ENCODE results near the gene S1PR1.

Gene S1PR1

GRCh38 chr1:101242324-101243050 lies 5.7 kb downstream of the S1PR1 start:
- no peak for TF ChIP-seq MAX (IDR thresholded peaks at IDR 0.05)

GRCh38 chr1:101243751-101244150 lies 6.9 kb downstream of the S1PR1 start:
- TF ChIP-seq USF1 (IDR thresholded peaks at IDR 0.05) (no peak), CEBPB (IDR thresholded peaks at IDR 0.05) (no peak), REST (IDR thresholded peaks at IDR 0.05; ENCODE audit: low read depth) (no peak), TAF1 (IDR thresholded peaks at IDR 0.05; ENCODE audit: low read depth) (no peak), FOXM1 (IDR thresholded peaks at IDR 0.05; ENCODE audit: borderline replicate concordance, low read depth) (no peak), EP300 (IDR thresholded peaks at IDR 0.05; ENCODE audit: borderline replicate concordance) (no peak), NFIC (IDR thresholded peaks at IDR 0.05) (no peak), TCF12 (IDR thresholded peaks at IDR 0.05; ENCODE audit: low read depth) (no peak), YY1 (IDR thresholded peaks at IDR 0.05; ENCODE audit: low read depth) (no peak), MAX (IDR thresholded peaks at IDR 0.05) (no peak)

- no peak for TF ChIP-seq TEAD4 (IDR thresholded peaks at IDR 0.05)
- TF ChIP-seq FOXM1 (IDR thresholded peaks at IDR 0.05; ENCODE audit: borderline replicate concordance, low read depth) = no peak
- no peak for TF ChIP-seq USF1 (IDR thresholded peaks at IDR 0.05)
- TF ChIP-seq CREB1 (IDR thresholded peaks at IDR 0.05; ENCODE audit: low read depth) = no peak
- no peak for TF ChIP-seq EGR1 (IDR thresholded peaks at IDR 0.05)
- no peak for TF ChIP-seq ZBTB7A (IDR thresholded peaks at IDR 0.05; ENCODE audit: low read depth)
- no peak for TF ChIP-seq RAD21 (IDR thresholded peaks at IDR 0.05; ENCODE audit: low read depth)
- no peak for TF ChIP-seq REST (IDR thresholded peaks at IDR 0.05; ENCODE audit: low read depth)
- TF ChIP-seq TCF12 (IDR thresholded peaks at IDR 0.05; ENCODE audit: low read depth) = no peak
These were observed 8.0 kb downstream of the S1PR1 start for GRCh38 chr1:101244842-101245241.

GRCh38 chr1:101245246-101245927 lies 8.6 kb downstream of the S1PR1 start:
- TF ChIP-seq EP300 (IDR thresholded peaks at IDR 0.05; ENCODE audit: borderline replicate concordance) (no peak), REST (IDR thresholded peaks at IDR 0.05; ENCODE audit: low read depth) (no peak), TEAD4 (IDR thresholded peaks at IDR 0.05) (no peak), CREB1 (IDR thresholded peaks at IDR 0.05; ENCODE audit: low read depth) (no peak), MAX (IDR thresholded peaks at IDR 0.05) (no peak), TAF1 (IDR thresholded peaks at IDR 0.05; ENCODE audit: low read depth) (no peak), EGR1 (IDR thresholded peaks at IDR 0.05) (no peak), NFIC (IDR thresholded peaks at IDR 0.05) (no peak), FOXM1 (IDR thresholded peaks at IDR 0.05; ENCODE audit: borderline replicate concordance, low read depth) (no peak), TCF12 (IDR thresholded peaks at IDR 0.05; ENCODE audit: low read depth) (no peak), CEBPB (IDR thresholded peaks at IDR 0.05) (no peak), YY1 (IDR thresholded peaks at IDR 0.05; ENCODE audit: low read depth) (no peak), USF1 (IDR thresholded peaks at IDR 0.05) (no peak), ZBTB7A (IDR thresholded peaks at IDR 0.05; ENCODE audit: low read depth) (no peak), RAD21 (IDR thresholded peaks at IDR 0.05; ENCODE audit: low read depth) (no peak)
